GM18861 (cell line): ENCODE results near the gene CDY1.
"Not testable (repeated sequence)": the region's sequence is repeated elsewhere in the genome, so short reads cannot be mapped to it uniquely, and the experiment has no call there.

Experiments used
- ATAC-seq: cut with Tn5 transposase; IDR thresholded peaks from one replicate; pipeline ENCODE4 v1.9.1; 2021; ENCODE audit not compliant: unreplicated experiment

CDY1 gene, protein sequence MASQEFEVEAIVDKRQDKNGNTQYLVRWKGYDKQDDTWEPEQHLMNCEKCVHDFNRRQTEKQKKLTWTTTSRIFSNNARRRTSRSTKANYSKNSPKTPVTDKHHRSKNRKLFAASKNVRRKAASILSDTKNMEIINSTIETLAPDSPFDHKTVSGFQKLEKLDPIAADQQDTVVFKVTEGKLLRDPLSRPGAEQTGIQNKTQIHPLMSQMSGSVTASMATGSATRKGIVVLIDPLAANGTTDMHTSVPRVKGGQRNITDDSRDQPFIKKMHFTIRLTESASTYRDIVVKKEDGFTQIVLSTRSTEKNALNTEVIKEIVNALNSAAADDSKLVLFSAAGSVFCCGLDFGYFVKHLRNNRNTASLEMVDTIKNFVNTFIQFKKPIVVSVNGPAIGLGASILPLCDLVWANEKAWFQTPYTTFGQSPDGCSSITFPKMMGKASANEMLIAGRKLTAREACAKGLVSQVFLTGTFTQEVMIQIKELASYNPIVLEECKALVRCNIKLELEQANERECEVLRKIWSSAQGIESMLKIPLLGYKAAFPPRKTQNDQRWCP

DNA sequence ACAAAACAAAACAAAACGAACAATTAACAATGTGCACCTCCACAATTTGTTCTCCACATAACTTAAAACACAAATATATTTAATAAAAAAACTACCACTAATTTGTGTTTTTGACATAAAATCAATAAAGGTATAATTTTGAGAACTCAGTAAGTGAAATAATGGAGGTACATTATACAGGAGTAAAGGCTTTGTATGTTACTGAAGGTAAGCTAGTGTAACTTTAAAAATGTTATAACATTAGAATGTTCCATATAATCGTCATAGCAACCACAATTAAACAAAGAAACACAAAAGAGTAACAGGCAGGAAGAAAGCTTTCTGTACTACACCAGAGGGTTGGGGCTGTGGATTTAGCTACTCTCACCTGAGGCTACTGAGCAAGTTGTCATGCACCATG lies at the start of gene CDY1:
CDY1 (plus strand) TSS at position 301 of the 400 bp plus-strand sequence. CDS start 326 bp downstream, outside the sequence.
- not testable (repeated sequence) for ATAC-seq

DNA sequence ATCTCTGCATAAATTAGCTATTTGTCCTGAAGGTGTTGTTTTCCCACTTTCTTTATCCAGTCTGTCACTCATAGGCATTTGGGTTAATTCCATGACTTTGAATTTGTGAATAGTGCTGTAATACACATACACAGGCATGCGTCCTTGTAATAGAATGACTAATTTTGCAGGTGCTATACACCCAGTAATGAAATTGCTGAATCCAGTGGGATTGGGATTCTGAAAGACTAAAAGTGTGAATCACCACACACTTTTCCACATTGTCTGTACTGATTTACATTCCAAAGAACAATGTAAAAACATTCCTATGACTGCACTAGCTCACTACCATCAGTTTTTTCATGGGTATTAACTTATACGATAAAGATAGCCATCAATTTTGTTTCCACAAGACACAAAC lies 28.6 kb upstream of the CDY1 start:
- ATAC-seq = not testable (repeated sequence)

DNA sequence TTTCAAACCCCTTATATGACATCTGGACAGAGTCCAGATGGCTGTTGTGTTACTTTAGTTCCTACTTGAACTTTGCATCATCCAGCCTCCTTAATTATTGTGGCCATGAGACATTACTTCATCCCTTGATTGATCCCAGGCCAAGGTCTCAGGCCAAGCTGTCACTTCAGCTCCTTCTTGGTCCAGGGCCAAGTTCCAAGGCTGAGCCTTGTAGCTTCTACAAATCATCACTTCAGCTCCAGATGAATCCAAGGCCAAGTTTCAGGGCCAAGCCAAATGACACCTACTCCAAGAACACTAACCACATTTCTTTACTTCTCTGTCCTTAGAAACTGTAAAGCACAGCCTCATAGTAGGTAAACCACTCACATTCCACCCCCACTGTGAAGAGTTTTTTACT lies 1.7 kb upstream of the CDY1 start:
- ATAC-seq = not testable (repeated sequence)

DNA sequence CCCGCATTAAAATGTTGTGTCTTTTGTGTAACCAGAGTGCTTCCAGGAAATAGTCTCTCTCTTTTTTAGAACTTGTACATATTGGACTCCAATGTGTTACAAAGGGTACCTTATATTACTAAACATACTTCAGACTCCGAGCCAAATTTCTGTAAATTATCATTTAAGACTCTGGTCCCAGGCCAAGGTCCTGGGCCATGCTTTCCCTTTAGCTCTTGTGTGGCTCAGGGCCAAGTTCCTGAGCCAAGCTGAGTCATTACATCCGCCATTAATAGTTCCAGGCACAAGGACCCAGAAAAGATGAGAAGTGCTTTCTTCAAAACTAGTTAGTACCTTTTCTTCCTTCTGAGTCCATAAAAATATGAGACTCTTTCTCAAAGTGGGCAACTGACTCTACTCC lies 4.6 kb downstream of the CDY1 start:
- ATAC-seq = not testable (repeated sequence)

DNA sequence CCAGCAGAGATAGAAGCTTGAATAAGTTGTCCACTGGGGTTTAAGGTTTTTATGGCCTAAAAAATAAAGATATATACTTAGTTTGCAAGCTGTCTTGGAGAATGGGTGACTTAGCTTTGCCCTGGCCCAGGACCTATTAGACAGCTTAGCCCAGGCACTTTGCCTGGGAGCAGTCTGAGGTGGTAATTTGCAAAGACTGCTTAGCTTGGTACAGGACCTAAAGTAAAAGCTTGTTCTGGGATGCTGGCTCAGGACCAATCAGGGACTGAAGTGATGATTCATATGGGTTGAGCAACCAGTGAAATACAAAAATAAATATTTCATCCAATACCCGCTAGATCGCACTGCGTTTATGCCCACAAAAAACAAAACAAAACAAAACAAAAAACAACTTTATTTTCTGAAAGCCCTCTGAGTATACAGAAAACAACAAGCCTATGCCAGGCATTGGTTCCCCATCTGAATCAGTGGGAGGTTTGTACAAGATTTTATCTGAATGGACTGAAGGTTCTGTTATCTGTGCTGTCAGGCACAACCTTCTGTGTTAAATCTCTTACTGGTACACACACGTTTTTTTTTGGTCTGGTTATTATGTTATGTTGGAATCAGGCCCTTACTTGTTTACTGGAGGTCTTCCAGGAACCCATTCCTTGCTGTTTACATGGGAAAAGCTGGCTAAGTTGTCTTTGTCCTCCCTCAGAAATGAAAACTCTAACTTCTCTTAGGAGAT lies 8.6 kb downstream of the CDY1 start:
- ATAC-seq = not testable (repeated sequence)

DNA sequence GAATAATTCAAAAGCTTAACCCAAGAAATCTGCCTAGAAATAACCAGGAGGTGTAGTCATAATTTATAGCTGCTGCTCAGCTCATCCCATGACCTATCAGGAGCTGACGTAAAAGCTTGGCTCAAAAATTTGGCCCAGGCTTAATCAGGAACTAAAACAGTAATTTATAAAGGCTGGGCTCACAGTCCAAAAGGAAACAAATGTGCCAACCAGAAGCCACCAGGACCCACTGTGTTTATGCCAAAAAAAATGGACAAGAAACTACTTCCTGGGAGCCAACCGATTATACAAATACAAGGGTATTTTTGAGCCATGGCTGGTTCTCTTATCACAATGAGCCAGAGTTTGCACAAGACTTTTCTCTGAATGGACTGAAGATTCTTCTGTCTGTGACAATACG lies 17.9 kb downstream of the CDY1 start:
- not testable (repeated sequence) for ATAC-seq

DNA sequence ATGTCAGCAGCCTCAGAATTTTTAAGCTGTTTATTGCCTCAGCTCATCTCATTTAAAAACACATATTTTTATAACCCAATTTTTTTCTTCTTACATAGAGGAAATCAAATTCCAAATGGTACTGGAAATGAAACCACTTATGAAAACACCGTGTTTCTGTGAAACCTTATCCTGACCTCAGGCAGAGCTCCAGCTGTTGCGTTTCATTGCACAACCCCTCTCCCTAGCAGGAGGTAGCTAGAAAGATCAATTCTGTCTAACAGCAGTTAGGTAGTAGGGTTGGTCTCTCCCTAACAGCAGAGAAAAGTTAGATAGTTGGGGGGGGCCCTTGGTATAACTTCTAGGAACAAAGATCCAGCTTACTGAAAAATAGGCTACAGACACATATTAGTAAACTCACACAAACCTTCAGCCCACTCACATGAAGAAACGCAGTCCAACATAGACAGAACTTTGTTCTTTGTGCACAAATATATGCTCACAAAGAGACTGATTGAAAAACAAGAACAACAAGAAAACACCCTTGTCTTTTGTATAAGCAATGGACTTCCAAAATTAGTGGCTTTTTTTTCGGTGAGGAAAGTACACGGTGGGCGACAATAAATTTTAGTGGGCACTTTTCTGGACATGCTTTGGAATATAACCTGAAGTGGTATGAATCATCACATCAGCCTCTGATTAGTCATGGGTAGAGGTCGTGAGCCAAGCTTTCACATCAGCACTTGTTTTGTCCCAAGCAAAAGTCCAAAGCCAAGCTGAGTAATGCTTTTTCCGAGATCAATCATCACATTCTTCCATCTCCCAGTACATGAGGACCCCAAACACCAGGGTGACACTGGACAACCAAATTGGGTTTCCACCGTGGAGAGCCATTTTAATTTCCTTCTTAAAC lies 21.4 kb downstream of the CDY1 start:
- ATAC-seq = not testable (repeated sequence)
